Heart left ventricle (tissue), 16 donors: Measurements from ENCODE around the gene SCLT1. TPM values are rescaled to one million over a fixed set of nuclear protein-coding genes. Genes with fewer than 3 reads are reported as not detected.

ENCODE experiments used
- ATAC-seq, 4 donors: fragments of 200-7000 bp; cut with Tn5 transposase; one replicate each; pipeline ENCODE4 v1.9.1; 2020 to 2022; ENCODE audit warnings: moderate library complexity in 4 of 4, mild to moderate bottlenecking in 3 of 4, moderate number of reproducible peaks in 1 of 4
- DNase-seq, 5 donors: peaks; one replicate each; pipeline ENCODE4 v3.0.0-alpha.2; 2020
- H3K27ac ChIP-seq, 12 donors: fragments of 200-600 bp; sonication (generic) in 4 of 12; one replicate each; pipeline versions ENCODE4 v1.5.0 to v1.8.0; 2016 to 2022; ENCODE audit warnings: mild to moderate bottlenecking in 2 of 12
- H3K27me3 ChIP-seq, 9 donors: fragments of 200-600 bp; sonication (generic) in 2 of 9; one replicate each; pipeline versions ENCODE4 v1.5.1 to v1.8.0; 2016 to 2022; ENCODE audit warnings: mild to moderate bottlenecking in 3 of 9
- H3K36me3 ChIP-seq, 9 donors: fragments of 200-600 bp; sonication (generic) in 2 of 9; one replicate each; pipeline versions ENCODE4 v1.5.0 to v1.8.0; 2018 to 2022; ENCODE audit warnings: mild to moderate bottlenecking in 2 of 9
- H3K4me1 ChIP-seq, 12 donors: fragments of 200-600 bp; sonication (generic) in 4 of 12; one replicate each; pipeline versions ENCODE4 v1.5.0 to v1.8.0; 2016 to 2022; ENCODE audit warnings: mild to moderate bottlenecking in 3 of 12
- H3K4me3 ChIP-seq, 12 donors: fragments of 200-600 bp; sonication (generic) in 4 of 12; one replicate each; pipeline versions ENCODE4 v1.5.0 to v1.8.0; 2017 to 2022; ENCODE audit warnings: mild to moderate bottlenecking in 9 of 12, moderate library complexity in 4 of 12
- H3K9me3 ChIP-seq, 12 donors: fragments of 200-600 bp; sonication (generic) in 4 of 12; one replicate each; pipeline versions ENCODE4 v1.5.0 to v1.8.0; 2016 to 2022; ENCODE audit warnings: mild to moderate bottlenecking in 1 of 12
- CTCF ChIP-seq, 12 donors: fragments of 200-600 bp; sonication (generic) in 4 of 12; IDR thresholded peaks; one replicate each; pipeline versions ENCODE4 v1.5.0 to v1.8.0; 2018 to 2022; ENCODE audit warnings: antibody characterized with exemption in 12 of 12, mild to moderate bottlenecking in 5 of 12
- POLR2A ChIP-seq, 2 donors: fragments of 450-650 bp; IDR thresholded peaks; one replicate each; pipeline ENCODE4 v1.6.1; 2017; ENCODE audit warnings: antibody characterized with exemption in 2 of 2, mild to moderate bottlenecking in 2 of 2, moderate library complexity in 2 of 2
- WGBS, 4 donors: extraction: QIAGEN DNeasy Blood & Tissue Kit in 2 of 4; methylation state at CpG; one replicate each; pipeline versions ENCODE4 v1.1.5 to v1.1.7; 2013 to 2018; 5-methylcytosine and 5-hydroxymethylcytosine counted together
- intact Hi-C, 10 donors: fragments of 100-400 bp; cut with DNase I; formaldehyde crosslinking; loops; one replicate each; pipeline versions ENCODE4 v1.11.1 to v1.14.2; 2022
- polyA plus RNA-seq, 2 donors: library from polyadenylated mRNA; stranded (reverse); fragments of 200-250 nt; gene quantifications; one replicate each; pipeline ENCODE4 v1.2.3, GENCODE V29; 2013
- total RNA-seq, 9 donors: library from RNA; depleted of rRNA in 2 of 9; stranded (reverse); fragments of >200 nt in 2 of 9; fragmentation: NEBNext Ultra II Directional in 3 of 9; extraction: Animal tissue kit (Norgen Biotek cat#: 25700) in 3 of 9; gene quantifications; one replicate each; pipeline versions ENCODE4 v1.1.0 to v1.2.4, GENCODE V29; 2016 to 2023
- donor health status: ischemic (EF 13 %, LVEDD 7.1; RV severe dilation, severe dysfunction).
- donor health status: healthy with polysubstance abuse.
- donor health status: DM: no; HTN: yes; CAD: no.
- donor health status: DM: no; HTN: no; CAD: no.
- donor health status: ischemic (EF 25% LVEDD 6.9; RV normal size, moderate dysfunction).
- donor health status: ischemic (EF 25% LVEDD 5.7; RV mildly dilated, moderate dysfunction).
- donor health status: healthy.
- donor health status: DM: yes; HTN: yes; CAD: no.
- donor health status: ischemic (EF 35%, LVEDD 5.7; RV mildly dilated, moderate dysfunction).
- donor health status: nonischemic (EF 11% LVEDD 7.7; RV severe dilation, severe dysfunction).
- donor health status: DM: yes; HTN: yes; CAD: no.
- donor health status: PGD.
- donor health status: ischemic (EF 29% LVEDD 5.4; RV normal size, mild dysfunction).
- donor health status: nonischemic (EF 23%, LVEDD 6.1; RV moderate dilation, normal function).

Gene SCLT1
- total and polyA plus RNA-seq, 11 donors = 3.4 to 13.7 (median 10.1) TPM

DNA sequence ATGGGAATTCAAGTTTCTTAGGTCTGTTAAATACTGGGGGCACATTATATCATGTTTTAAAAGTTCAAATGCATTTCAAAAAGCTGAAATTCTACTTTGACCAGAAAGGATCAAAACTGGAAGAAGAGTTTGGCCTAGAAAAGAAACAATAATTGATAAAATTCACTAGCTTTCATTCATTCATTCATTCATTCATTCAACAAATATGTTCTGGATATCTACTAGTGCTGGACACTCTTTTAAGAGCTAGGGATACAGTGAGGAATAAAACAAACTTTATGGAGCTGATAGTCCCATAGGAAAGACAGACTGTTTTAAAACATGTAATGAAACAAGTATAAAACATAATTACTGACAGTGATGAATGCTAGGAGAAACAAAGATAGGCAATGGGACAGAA is 177.8 kb downstream of the SCLT1 start:
- peaks cover 0 to 42% (median 0%) of the 10 kb centered on the region in 12 donors for H3K4me1 ChIP-seq
- H3K27me3 ChIP-seq = no peaks in the 10 kb centered on the region
- intact Hi-C loops = no loop called here
- no peaks in the 10 kb centered on the region for H3K36me3 ChIP-seq
- no peaks in the 10 kb centered on the region for H3K9me3 ChIP-seq
- ATAC-seq = no peak
- H3K4me3 ChIP-seq = no peak overlapping the region
- peak overlapping the region in 1 of 12 donors; percentile 76 for H3K27ac ChIP-seq
- TF ChIP-seq POLR2A (IDR thresholded peaks at IDR 0.05) (no peak), CTCF (IDR thresholded peaks at IDR 0.05) (no peak)
- DNase-seq = no peak

DNA sequence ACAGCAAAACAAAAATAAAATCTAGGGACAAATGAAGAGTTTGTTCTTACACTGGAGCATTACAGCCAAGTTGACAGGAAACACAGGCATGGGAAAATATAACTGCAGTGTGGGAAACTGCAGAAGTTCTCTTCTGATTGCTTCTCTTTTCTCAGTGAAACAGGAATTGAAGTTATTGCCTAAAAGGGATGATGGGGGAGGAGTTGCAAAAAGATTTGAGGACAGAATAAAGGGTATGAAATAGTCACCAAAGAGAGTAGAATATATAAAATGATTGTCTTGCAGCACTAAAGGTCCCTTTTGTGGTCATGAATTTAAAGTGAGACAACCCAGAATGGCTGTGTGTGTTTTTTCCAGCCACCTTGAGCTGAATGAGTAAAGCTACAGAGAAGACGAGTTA is 180.1 kb downstream of the SCLT1 start:
- Histone ChIP-seq H3K4me3 (no peak overlapping the region), H3K36me3 (no peaks in the 10 kb centered on the region), H3K4me1 (peaks cover 0 to 40% (median 0%) of the 10 kb centered on the region in 12 donors), H3K27me3 (no peaks in the 10 kb centered on the region), H3K9me3 (no peaks in the 10 kb centered on the region), H3K27ac (peak overlapping the region in 3 of 12 donors; percentile 16 to 84 (median 32))
- ATAC-seq (peak in 1 of 4 donors; percentile 45), DNase-seq (no peak)
- 69 to 79% (median 71%) methylated on average over 1 of the region's 1 CpG for WGBS, 4 donors
- intact Hi-C loops = no loop called here
- TF ChIP-seq CTCF (IDR thresholded peaks at IDR 0.05) (no peak), POLR2A (IDR thresholded peaks at IDR 0.05) (no peak)

DNA sequence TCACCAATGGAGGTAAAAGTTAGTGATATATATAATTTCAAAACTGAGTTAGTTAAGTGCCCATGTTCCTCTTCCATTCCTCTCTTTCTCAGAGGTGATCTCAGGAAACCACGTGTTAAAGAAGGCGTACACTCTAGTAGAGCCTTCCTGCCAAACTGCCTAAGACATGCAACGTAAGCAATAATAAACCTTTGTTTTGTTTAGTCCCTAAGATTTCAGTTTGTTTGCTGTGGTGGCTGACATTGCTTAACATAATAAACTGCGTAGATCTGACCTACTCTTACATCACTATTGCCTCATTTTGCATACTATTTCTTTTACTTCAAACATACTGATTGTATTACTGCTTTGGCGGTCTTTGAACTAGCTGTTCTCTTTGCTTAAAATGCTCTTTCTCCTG is 184.6 kb downstream of the SCLT1 start:
- no peak overlapping the region for H3K4me3 ChIP-seq
- 70 to 80% (median 78%) methylated on average over 5 of the region's 5 CpGs for WGBS, 4 donors
- no peak overlapping the region for H3K27ac ChIP-seq
- intact Hi-C loops = no loop called here
- H3K9me3 ChIP-seq = no peaks in the 10 kb centered on the region
- ATAC-seq (peak in 1 of 4 donors; percentile 48), DNase-seq (no peak)
- H3K4me1 ChIP-seq = peaks cover 0 to 12% (median 0%) of the 10 kb centered on the region in 12 donors
- H3K36me3 ChIP-seq = no peaks in the 10 kb centered on the region
- no peak for TF ChIP-seq POLR2A (IDR thresholded peaks at IDR 0.05)
- H3K27me3 ChIP-seq = no peaks in the 10 kb centered on the region

DNA sequence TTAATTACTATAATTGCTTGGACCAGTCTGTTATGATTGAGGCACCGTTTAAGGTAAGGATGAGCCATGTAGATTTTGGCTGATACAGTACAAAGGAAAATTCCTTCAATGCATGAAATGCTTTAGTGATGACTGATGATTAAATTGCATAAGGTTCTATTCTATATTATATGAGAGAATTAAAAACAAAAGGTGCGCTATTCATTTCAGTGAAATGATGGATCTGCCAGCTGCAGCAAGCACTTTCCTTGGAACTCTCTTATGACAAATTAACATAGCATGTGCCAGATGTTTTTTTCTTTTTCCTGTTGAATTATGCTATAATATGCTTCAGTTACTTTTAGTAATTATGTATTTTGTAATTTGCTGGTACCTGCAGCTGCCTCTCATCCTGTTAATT is 185.4 kb downstream of the SCLT1 start:
- Histone ChIP-seq H3K27ac (no peak overlapping the region), H3K4me3 (no peak overlapping the region), H3K36me3 (no peaks in the 10 kb centered on the region), H3K27me3 (no peaks in the 10 kb centered on the region), H3K4me1 (peaks cover 0 to 10% (median 0%) of the 10 kb centered on the region in 12 donors), H3K9me3 (no peaks in the 10 kb centered on the region)
- no peak for DNase-seq
- no peak for ATAC-seq
- TF ChIP-seq POLR2A (IDR thresholded peaks at IDR 0.05) = no peak
- no peak for TF ChIP-seq CTCF (IDR thresholded peaks at IDR 0.05)
- WGBS, 4 donors = 65 to 75% (median 70%) methylated on average over 2 of the region's 2 CpGs
- intact Hi-C loops = no loop called here

GRCh38 chr4:128906581-128906980 is 186.8 kb downstream of the SCLT1 start:
- Histone ChIP-seq H3K27me3 (no peaks in the 10 kb centered on the region), H3K36me3 (no peaks in the 10 kb centered on the region), H3K27ac (no peak overlapping the region), H3K4me1 (peaks cover 0 to 4% (median 0%) of the 10 kb centered on the region in 12 donors), H3K9me3 (no peaks in the 10 kb centered on the region), H3K4me3 (no peak overlapping the region)
- ATAC-seq (no peak), DNase-seq (no peak)
- 73 to 77% (median 75%) methylated on average over 1 of the region's 1 CpG for WGBS, 4 donors
- no peak for TF ChIP-seq POLR2A (IDR thresholded peaks at IDR 0.05)
- no peak for TF ChIP-seq CTCF (IDR thresholded peaks at IDR 0.05)
- intact Hi-C loops = no loop called here
